HG03039 (cell line): ENCODE data around the gene SERPINE1.
"Not testable (repeated sequence)": the region's sequence is repeated elsewhere in the genome, so short reads cannot be mapped to it uniquely, and the experiment has no call there.

ENCODE experiments used
- ATAC-seq: cut with Tn5 transposase; IDR thresholded peaks from one replicate; pipeline ENCODE4 v1.9.1; 2021; ENCODE audit warnings: mild to moderate bottlenecking, moderate library complexity; ENCODE audit not compliant: unreplicated experiment

SERPINE1 gene

DNA sequence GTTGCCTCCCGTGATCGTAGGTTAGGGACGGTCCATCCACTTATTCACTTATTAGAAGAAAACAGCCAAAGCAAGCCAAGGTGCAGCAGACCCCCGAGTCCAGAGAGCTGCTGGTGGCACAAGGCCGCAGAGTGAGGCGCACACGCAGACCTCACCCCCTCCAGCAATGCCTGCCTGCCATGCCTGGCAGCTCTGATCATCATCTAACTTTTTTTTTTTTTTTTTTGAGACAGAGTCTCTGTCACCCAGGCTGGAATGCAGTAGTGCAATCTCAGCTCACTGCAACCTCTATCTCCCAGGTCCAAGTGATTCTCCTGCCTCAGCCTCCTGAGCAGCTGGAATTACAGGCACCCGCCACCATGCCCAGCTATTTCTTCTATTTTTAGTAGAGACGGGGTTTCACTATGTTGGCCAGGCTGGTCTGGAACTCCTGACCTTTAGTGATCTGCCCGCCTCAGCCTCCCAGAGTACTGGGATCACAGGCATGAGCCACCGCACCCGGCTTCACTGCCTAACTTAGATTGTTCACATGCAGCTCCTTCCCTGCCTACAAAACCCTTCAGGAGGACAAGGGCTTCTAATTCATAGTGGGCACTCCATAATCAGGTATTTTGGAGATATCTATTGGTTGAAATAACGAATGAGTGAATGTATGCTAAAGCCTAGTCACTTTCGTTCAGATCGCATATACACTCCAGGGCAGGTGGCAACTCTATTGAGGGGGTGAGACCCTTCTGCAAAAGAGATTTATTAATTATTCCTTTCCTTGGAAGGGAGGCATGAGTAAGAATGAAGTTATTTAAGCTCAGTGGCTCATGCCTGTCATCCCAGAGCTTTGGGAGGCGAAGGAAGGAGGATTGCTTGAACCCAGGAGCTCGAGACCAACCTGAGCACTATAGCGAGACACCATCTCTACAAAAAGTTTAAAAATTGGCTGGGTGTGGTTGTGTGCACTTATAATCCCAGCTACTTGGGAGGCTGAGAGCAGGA lies 25.8 kb upstream of the SERPINE1 start:
- no peak for ATAC-seq

- no peak for ATAC-seq
Observed at GRCh38 chr7:101102026-101102425, 24.9 kb upstream of the SERPINE1 start.

DNA sequence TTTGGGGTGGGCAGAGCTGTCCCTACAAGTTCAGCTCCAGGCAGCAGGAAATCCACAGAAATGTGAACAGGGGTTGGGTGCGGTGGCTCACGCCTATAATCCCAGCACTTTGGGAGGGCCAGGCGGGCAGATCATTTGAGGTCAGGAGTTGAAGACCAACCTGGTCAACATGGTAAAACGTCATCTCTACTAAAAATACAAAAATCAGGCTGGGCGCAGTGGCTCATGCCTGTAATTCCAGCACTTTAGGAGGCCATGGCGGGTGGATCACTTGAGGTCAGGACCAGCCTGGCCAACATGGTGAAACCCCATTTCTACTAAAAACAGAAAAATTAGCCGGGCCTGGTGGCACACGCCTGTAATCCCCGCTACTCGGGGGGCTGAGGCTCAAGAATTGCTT lies 23.2 kb upstream of the SERPINE1 start:
- ATAC-seq: not testable (repeated sequence)

DNA sequence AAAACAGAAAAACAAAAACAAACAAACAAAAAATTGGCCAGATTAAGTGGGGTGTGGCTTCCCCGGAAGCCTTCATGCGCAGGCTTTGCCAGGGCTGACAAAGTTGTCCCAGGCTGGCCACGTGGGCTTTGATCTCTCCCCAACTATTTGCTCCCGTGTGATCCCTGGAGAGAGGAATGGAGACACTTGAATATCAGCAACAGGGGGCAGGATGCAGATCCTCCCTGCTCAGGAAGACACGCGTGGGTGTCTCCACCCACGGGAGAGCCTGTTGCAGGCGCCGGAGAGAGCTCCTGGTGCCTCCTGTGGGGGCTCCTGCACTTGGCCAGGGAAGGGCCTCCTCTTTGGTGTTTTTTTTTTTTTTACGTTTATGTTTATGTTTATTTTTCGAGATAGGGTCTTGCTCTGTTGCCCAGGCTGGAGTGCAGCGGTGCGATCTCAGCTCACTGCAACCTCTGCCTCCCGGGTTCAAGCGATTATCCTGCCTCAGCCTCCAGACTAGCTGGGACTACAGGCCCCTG lies 22.7 kb upstream of the SERPINE1 start:
- ATAC-seq: no peak

DNA sequence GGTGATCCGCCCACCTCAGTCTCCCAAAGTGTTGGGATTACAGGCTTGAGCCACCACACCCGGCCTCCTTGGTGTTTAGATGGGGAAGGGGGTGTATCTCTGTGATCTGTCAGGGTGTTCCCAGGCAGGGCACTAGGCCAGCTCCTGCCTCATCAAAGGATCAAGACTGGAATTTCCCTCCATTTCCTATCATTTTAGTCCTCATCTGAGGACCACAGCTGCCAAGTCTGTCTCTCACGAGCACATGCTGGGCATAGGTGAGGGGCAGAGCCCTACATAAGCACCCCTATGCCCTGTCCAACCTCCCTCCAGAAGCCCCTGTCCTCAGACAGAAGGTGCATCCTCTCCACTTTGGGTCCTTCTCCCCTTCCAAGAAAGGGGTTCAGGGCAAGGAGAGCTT lies 22.1 kb upstream of the SERPINE1 start:
- ATAC-seq: no peak

- not testable (repeated sequence) for ATAC-seq
Observed at GRCh38 chr7:101105248-101105647, 21.7 kb upstream of the SERPINE1 start.

DNA sequence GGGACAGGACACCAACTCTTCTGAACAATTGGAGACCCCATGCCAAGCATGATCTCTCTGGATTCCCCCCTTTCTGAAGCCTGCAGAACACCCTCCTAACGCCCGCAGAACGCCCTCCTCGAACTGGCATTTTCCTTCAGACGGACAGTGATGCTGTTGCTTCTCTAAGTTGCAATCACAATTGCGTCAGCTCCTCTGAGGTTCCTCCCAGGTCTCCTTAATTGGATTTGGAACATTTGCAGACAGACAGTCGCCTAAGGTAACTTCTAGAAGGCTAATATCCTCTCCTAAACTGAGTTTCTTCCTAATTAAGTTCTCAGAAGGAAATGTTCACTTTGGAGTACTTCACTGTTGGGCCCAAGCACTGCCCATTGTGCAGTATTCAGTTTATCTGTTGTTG lies 20.5 kb upstream of the SERPINE1 start:
- ATAC-seq: no peak

DNA sequence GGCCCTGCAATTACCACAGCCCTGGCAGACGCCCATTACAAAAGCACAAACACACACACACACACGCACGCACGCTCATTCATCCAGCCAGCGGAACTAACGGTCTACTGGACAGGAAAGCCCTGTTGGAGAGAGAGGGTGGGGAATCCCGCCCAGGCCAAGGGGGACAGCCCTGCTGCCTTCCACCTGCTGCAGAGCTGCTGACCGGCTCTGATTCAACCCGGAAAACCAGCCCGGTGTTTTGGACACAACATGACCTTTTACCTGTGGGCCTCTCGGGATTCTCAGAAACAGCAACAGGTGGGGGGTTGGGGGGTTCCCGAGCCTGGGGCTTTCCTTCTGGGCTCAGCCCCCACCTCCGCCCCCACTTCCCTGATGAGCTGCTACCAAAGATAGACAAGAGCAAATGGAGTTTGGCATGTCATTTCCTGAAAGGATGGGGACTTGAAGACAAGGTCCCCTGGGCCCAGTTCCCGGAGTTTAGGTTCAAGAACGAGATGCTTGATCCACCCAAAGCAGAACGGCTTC lies 18.5 kb upstream of the SERPINE1 start:
- no peak for ATAC-seq

- no peak for ATAC-seq
Observed at GRCh38 chr7:101108961-101109360, 17.9 kb upstream of the SERPINE1 start.

- no peak for ATAC-seq
Observed at GRCh38 chr7:101109368-101109767, 17.5 kb upstream of the SERPINE1 start.

DNA sequence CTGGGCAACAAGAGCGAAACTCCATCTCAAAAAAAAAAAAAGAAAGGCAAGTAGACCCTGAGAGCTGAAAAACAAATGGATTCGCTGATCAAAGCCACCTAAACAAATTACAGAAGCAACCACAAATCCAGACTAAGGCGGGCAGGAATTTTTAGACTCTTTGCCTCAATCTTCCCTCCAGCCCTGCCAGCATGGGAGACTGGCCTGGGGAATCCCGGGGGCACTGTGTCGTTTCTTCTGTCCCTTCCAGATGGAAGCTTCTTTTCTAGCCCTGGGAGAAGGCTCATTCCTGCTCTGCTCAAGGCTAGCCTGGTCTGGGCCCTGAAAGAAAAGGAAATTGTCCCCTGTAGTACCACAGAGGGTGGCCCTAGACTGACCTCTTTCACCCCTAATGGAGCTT lies 15.6 kb upstream of the SERPINE1 start:
- ATAC-seq: no peak

DNA sequence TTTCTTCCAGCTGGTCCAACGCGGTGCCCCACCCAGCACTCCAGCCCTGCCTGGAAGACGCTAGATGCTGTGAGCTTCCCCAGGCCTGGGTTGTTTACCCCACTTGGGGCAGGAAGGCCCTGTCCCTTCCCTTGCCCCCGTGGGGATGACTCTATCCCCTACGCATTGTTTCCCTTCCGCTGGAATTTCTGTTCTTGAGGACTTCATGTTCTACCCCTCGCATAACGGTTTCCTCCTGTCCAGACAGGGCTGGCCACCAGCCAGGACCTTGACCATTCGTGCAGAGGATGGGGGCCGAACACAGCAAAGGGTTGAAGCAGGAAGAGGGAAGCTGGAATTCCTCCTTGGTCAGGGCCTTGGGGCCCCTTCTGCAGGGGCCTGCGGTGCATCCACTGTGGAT lies 14.7 kb upstream of the SERPINE1 start:
- ATAC-seq: no peak

- ATAC-seq: not testable (repeated sequence)
Observed at GRCh38 chr7:101113140-101113539, 13.8 kb upstream of the SERPINE1 start.

GRCh38 chr7:101113836-101114235 lies 13.1 kb upstream of the SERPINE1 start:
- ATAC-seq: no peak

- ATAC-seq: no peak
Observed at GRCh38 chr7:101114492-101114891, 12.4 kb upstream of the SERPINE1 start.

- no peak for ATAC-seq
Observed at GRCh38 chr7:101115215-101115614, 11.7 kb upstream of the SERPINE1 start.

- no peak for ATAC-seq
Observed at GRCh38 chr7:101116898-101117297, 10.0 kb upstream of the SERPINE1 start.

DNA sequence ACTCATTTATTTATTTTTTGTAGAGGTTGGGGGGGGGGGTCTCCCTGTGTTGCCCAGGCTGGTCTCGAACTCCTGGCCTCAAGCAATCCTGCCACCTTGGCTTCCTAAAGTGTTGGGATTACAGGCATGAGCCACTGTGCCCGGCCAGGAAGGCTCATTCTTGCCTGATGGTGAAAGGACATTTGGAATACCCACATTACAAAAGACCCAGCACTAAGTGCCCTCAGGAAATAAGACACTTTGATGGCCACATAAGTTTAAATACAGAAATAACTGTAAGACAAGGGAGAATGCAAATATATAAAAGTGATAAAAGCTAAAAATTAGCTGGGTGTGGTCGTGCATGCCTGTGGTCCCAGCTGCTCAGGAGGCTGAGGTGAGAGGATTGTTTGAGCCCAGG lies 8.0 kb upstream of the SERPINE1 start:
- no peak for ATAC-seq

DNA sequence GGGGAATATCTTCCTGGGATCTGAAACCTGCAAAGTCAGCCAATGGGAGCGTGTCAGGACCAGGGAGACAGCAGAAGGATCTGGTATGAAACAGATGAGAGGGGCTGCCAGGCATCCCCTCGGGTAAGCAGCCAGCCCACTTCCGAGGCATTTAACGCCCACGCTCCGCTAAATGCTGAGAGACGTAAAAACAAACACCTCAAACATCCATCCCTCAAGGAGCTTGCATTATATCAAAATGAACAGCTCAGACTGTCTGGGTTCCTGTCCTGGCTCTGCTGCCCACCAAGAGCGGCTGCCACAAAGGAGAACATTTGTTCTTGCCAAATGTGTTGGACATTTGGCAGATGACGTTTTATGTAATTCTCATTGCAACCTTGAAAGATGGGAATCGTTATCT lies 7.0 kb upstream of the SERPINE1 start:
- no peak for ATAC-seq

DNA sequence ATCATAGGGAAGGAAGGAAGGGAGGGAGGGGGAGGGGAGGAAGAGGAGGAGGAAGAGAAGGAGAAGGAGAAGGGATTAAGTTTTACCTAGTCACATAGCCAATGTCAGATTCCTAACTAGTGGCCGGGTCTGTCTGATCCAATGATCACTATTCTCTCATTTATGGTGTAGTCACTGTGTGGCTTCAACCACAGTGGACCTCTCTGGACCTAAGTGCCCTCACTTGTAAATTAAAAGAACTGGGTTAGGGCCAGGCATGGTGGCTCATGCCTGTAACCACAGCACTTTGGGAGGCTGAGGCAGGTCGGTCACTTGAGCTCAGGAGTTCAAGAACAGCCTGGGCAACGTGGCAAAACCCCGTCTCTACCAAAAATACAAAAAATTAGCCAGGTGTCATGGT lies 6.6 kb upstream of the SERPINE1 start:
- ATAC-seq: no peak

- ATAC-seq: not testable (repeated sequence)
Observed at GRCh38 chr7:101121631-101121990, 5.3 kb upstream of the SERPINE1 start.
